WTC11 (cell line): Measurements from ENCODE around the gene SLC7A14. TPM values are rescaled to one million over a fixed set of nuclear protein-coding genes. Genes with fewer than 3 reads are reported as not detected.

Experiments used
- ATAC-seq: fragments of 200-7000 bp; cut with Tn5 transposase; 2 replicates; pipeline ENCODE4 v1.10.0; 2021; ENCODE audit warnings: mild to moderate bottlenecking, moderate library complexity
- CTCF ChIA-PET: fragments of 300-600 bp; sonication (Branson Sonifier 250); formaldehyde crosslinking; loops from one replicate; lab custom pipeline; 2021; ENCODE audit warnings: antibody characterized with exemption; lab: Charles Lee
- POLR2A ChIA-PET: fragments of 350-600 bp; sonication (Branson Sonifier 250); formaldehyde crosslinking; loops from one replicate; lab custom pipeline; 2021; ENCODE audit warnings: antibody characterized with exemption; lab: Charles Lee
- DNase-seq: peaks from one replicate; pipeline ENCODE4 v3.0.0; 2021; ENCODE audit warnings: low spot score
- H3K27ac Mint-ChIP-seq: 2 replicates; pipeline ENCODE4 v1.8.0; 2021; ENCODE audit warnings: mixed read lengths
- H3K27me3 Mint-ChIP-seq: 2 replicates; pipeline ENCODE4 v1.8.0; 2021; ENCODE audit warnings: low read depth, mild to moderate bottlenecking, moderate library complexity, mixed read lengths
- H3K36me3 Mint-ChIP-seq: 2 replicates; pipeline ENCODE4 v1.8.0; 2021; ENCODE audit warnings: mixed read lengths
- H3K4me1 Mint-ChIP-seq: 2 replicates; pipeline ENCODE4 v1.8.0; 2022; ENCODE audit warnings: mixed read lengths
- H3K4me3 Mint-ChIP-seq: 2 replicates; pipeline ENCODE4 v1.8.0; 2021; ENCODE audit warnings: mild to moderate bottlenecking, moderate library complexity, mixed read lengths
- H3K9me3 Mint-ChIP-seq: 2 replicates; pipeline ENCODE4 v1.8.0; 2021; ENCODE audit warnings: mixed read lengths
- ETV6 ChIP-seq: sonication (generic); formaldehyde crosslinking; IDR thresholded peaks from 2 replicates; pipeline ENCODE4 v1.8.1; 2022; ENCODE audit warnings: mild to moderate bottlenecking, missing genetic modification reagents
- GTF2I ChIP-seq: fragments of 250-450 bp; sonication (Bioruptor Pico); conservative IDR thresholded peaks from 2 replicates; pipeline ENCODE4 v1.4.0; 2021; ENCODE audit warnings: mild to moderate bottlenecking
- NFATC4 ChIP-seq: fragments of 250-450 bp; sonication (Bioruptor Pico); IDR thresholded peaks from 2 replicates; pipeline ENCODE4 v1.9.0; 2021; ENCODE audit warnings: mild to moderate bottlenecking
- NFYB ChIP-seq: sonication (generic); formaldehyde crosslinking; conservative IDR thresholded peaks from 2 replicates; pipeline ENCODE4 v1.8.0; 2022; ENCODE audit warnings: low read depth, missing genetic modification reagents
- PRDM15 ChIP-seq: sonication (generic); formaldehyde crosslinking; IDR thresholded peaks from 2 replicates; pipeline ENCODE4 v1.8.0; 2022; ENCODE audit warnings: missing genetic modification reagents
- PRRX2 ChIP-seq: fragments of 250-450 bp; sonication (Bioruptor Pico); IDR thresholded peaks from 2 replicates; pipeline ENCODE4 v1.8.0; 2021; ENCODE audit warnings: mild to moderate bottlenecking
- SMAD3 ChIP-seq: sonication (generic); formaldehyde crosslinking; IDR thresholded peaks from 2 replicates; pipeline ENCODE4 v1.8.0; 2022; ENCODE audit warnings: missing genetic modification reagents, mild to moderate bottlenecking, borderline replicate concordance
- SOX15 ChIP-seq: fragments of 250-450 bp; sonication (Bioruptor Pico); IDR thresholded peaks from 2 replicates; pipeline ENCODE4 v1.9.0; 2021; ENCODE audit warnings: mild to moderate bottlenecking
- USF2 ChIP-seq: sonication (generic); formaldehyde crosslinking; IDR thresholded peaks from 2 replicates; pipeline ENCODE4 v1.8.1; 2023; ENCODE audit warnings: mild to moderate bottlenecking, missing genetic modification reagents, moderate library complexity
- ZNF263 ChIP-seq: sonication (generic); formaldehyde crosslinking; IDR thresholded peaks from 2 replicates; pipeline ENCODE4 v1.8.1; 2022; ENCODE audit warnings: low read depth, mild to moderate bottlenecking, moderate library complexity, missing genetic modification reagents
- ZNF317 ChIP-seq: sonication (generic); formaldehyde crosslinking; IDR thresholded peaks from 2 replicates; pipeline ENCODE4 v1.8.1; 2023; ENCODE audit warnings: low read depth, mild to moderate bottlenecking, moderate library complexity, missing genetic modification reagents, borderline replicate concordance
- ZNF425 ChIP-seq: fragments of 250-450 bp; sonication (Bioruptor Pico); conservative IDR thresholded peaks from 2 replicates; pipeline ENCODE4 v1.9.0; 2021; ENCODE audit warnings: mild to moderate bottlenecking
- total RNA-seq: library from RNA; stranded (reverse); gene quantifications from 3 replicates; pipeline ENCODE4 v1.2.3, GENCODE V29; 2021
- TF ChIP-seq, protein P1 (sequence below): sonication (generic); formaldehyde crosslinking; IDR thresholded peaks from 2 replicates; pipeline ENCODE4 v1.8.0; 2023; ENCODE audit warnings: mild to moderate bottlenecking, missing genetic modification reagents
- TF ChIP-seq, protein P2 (sequence below): sonication (generic); formaldehyde crosslinking; IDR thresholded peaks from 2 replicates; pipeline ENCODE4 v1.8.1; 2023; ENCODE audit warnings: mild to moderate bottlenecking, moderate library complexity, missing genetic modification reagents
- TF ChIP-seq, protein P3 (sequence below): sonication (generic); formaldehyde crosslinking; IDR thresholded peaks from 2 replicates; pipeline ENCODE4 v1.8.0; 2022; ENCODE audit warnings: mild to moderate bottlenecking, missing genetic modification reagents
- TF ChIP-seq, protein P4 (sequence below): sonication (generic); formaldehyde crosslinking; IDR thresholded peaks from 2 replicates; pipeline ENCODE4 v1.8.1; 2023; ENCODE audit warnings: mild to moderate bottlenecking, missing genetic modification reagents
- TF ChIP-seq, protein P5 (sequence below): fragments of 250-450 bp; sonication (Bioruptor Pico); IDR thresholded peaks from 2 replicates; pipeline ENCODE4 v1.9.0; 2021; ENCODE audit warnings: moderate library complexity, mild to moderate bottlenecking, inconsistent platforms, borderline replicate concordance

SLC7A14 gene
- total RNA-seq, 1 experiment from 2014 or later = 0.68 TPM

DNA sequence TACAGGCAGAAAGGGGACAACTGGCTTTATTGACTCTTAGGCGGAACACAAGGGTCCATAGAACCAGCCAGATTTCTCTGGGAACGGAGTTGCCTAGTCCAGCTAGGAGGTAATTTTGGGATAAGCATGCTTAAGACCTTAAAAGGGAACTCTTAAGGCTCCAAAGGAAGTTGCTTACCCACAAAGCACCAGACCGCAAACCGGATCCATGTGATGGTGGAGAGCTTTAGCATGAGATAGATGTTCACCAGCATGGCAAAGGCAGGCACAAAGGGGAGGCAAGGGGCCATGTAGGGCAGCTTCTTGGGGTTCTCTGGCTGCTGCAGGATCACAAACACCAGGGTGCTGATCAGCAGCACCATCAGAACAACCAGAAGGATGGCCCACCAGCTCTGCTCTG is 105.8 kb downstream of the SLC7A14 start:
- DNase-seq (no peak), ATAC-seq (no peak)
- H3K9me3 Mint-ChIP-seq = peaks cover 22% of the 10 kb centered on the region
- no peak overlapping the region for H3K4me3 Mint-ChIP-seq
- CTCF ChIA-PET = interaction anchor here (0.6 to 1.6 kb wide), 2 partner anchors 210 to 358 kb away, joined by 3 read pairs; no protein-coding TSS in a partner anchor
- no peak overlapping the region for H3K27ac Mint-ChIP-seq
- TF ChIP-seq ZNF425 (CRISPR knock-in tag) = no peak
- H3K36me3 Mint-ChIP-seq = no peaks in the 10 kb centered on the region
- H3K27me3 Mint-ChIP-seq = no peaks in the 10 kb centered on the region; the same call in 1 of the 2 replicates
- peaks cover 11% of the 10 kb centered on the region for H3K4me1 Mint-ChIP-seq
- POLR2A ChIA-PET = interaction anchor here (1.0 kb wide), 1 partner anchor 19 kb away, joined by 3 read pairs; no protein-coding TSS in a partner anchor

DNA sequence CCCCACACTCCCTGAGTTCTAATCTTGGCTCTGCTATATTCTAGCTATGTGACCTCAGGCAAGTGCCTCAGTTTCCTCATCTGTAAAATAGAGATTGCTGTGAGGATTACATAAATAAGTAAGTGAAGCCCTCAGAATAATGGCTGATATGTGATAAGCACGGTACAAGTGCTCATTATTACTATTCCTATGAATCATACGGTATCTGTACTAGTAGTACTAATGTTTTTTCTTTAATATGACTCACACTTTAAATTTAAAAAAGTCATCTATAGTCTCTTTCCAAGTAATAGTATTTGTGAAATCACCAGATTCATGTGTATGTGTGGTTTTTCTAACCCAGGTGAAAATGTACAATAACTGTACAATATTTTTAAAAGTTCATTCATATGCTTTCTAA is 108.5 kb downstream of the SLC7A14 start:
- POLR2A ChIA-PET = no interaction called here
- no peak overlapping the region for H3K4me3 Mint-ChIP-seq
- no peak for TF ChIP-seq PRRX2 (CRISPR knock-in tag)
- TF ChIP-seq USF2 (CRISPR knock-in tag) = no peak
- no peak for TF ChIP-seq ETV6 (CRISPR knock-in tag)
- TF ChIP-seq ZNF317 (CRISPR knock-in tag) = no peak
- TF ChIP-seq, protein P1, sequence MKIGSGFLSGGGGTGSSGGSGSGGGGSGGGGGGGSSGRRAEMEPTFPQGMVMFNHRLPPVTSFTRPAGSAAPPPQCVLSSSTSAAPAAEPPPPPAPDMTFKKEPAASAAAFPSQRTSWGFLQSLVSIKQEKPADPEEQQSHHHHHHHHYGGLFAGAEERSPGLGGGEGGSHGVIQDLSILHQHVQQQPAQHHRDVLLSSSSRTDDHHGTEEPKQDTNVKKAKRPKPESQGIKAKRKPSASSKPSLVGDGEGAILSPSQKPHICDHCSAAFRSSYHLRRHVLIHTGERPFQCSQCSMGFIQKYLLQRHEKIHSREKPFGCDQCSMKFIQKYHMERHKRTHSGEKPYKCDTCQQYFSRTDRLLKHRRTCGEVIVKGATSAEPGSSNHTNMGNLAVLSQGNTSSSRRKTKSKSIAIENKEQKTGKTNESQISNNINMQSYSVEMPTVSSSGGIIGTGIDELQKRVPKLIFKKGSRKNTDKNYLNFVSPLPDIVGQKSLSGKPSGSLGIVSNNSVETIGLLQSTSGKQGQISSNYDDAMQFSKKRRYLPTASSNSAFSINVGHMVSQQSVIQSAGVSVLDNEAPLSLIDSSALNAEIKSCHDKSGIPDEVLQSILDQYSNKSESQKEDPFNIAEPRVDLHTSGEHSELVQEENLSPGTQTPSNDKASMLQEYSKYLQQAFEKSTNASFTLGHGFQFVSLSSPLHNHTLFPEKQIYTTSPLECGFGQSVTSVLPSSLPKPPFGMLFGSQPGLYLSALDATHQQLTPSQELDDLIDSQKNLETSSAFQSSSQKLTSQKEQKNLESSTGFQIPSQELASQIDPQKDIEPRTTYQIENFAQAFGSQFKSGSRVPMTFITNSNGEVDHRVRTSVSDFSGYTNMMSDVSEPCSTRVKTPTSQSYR (CRISPR knock-in tag) = no peak
- TF ChIP-seq SOX15 (CRISPR knock-in tag) = no peak
- no peak for TF ChIP-seq NFATC4 (CRISPR knock-in tag)
- TF ChIP-seq, protein P2, sequence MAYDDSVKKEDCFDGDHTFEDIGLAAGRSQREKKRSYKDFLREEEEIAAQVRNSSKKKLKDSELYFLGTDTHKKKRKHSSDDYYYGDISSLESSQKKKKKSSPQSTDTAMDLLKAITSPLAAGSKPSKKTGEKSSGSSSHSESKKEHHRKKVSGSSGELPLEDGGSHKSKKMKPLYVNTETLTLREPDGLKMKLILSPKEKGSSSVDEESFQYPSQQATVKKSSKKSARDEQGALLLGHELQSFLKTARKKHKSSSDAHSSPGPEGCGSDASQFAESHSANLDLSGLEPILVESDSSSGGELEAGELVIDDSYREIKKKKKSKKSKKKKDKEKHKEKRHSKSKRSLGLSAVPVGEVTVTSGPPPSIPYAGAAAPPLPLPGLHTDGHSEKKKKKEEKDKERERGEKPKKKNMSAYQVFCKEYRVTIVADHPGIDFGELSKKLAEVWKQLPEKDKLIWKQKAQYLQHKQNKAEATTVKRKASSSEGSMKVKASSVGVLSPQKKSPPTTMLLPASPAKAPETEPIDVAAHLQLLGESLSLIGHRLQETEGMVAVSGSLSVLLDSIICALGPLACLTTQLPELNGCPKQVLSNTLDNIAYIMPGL (CRISPR knock-in tag) = no peak
- DNase-seq (no peak), ATAC-seq (no peak)
- peaks cover 21% of the 10 kb centered on the region for H3K4me1 Mint-ChIP-seq
- H3K27ac Mint-ChIP-seq = no peak overlapping the region
- no peaks in the 10 kb centered on the region for H3K36me3 Mint-ChIP-seq
- no peaks in the 10 kb centered on the region for H3K27me3 Mint-ChIP-seq
- H3K9me3 Mint-ChIP-seq = peaks cover 9% of the 10 kb centered on the region
- CTCF ChIA-PET = no interaction called here

GRCh38 chr3:170476291-170476690 is 109.6 kb downstream of the SLC7A14 start:
- POLR2A ChIA-PET = no interaction called here
- no peaks in the 10 kb centered on the region for H3K27me3 Mint-ChIP-seq
- H3K4me3 Mint-ChIP-seq = no peak overlapping the region
- H3K9me3 Mint-ChIP-seq = peaks cover 9% of the 10 kb centered on the region
- H3K27ac Mint-ChIP-seq = no peak overlapping the region
- CTCF ChIA-PET = interaction anchor here (0.8 to 1.2 kb wide), 2 partner anchors 23 to 62 kb away, joined by 3 read pairs; no protein-coding TSS in a partner anchor
- ATAC-seq = peak; percentile 86
- peaks cover 21% of the 10 kb centered on the region for H3K4me1 Mint-ChIP-seq
- H3K36me3 Mint-ChIP-seq = no peaks in the 10 kb centered on the region
- no peak for DNase-seq
- no peak for TF ChIP-seq SMAD3 (CRISPR knock-in tag)
- no peak for TF ChIP-seq NFYB (CRISPR knock-in tag)
- no peak for TF ChIP-seq ZNF263 (CRISPR knock-in tag)
- TF ChIP-seq GTF2I = no peak
- no peak for TF ChIP-seq PRDM15 (CRISPR knock-in tag)
- TF ChIP-seq, protein P3, sequence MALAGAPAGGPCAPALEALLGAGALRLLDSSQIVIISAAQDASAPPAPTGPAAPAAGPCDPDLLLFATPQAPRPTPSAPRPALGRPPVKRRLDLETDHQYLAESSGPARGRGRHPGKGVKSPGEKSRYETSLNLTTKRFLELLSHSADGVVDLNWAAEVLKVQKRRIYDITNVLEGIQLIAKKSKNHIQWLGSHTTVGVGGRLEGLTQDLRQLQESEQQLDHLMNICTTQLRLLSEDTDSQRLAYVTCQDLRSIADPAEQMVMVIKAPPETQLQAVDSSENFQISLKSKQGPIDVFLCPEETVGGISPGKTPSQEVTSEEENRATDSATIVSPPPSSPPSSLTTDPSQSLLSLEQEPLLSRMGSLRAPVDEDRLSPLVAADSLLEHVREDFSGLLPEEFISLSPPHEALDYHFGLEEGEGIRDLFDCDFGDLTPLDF (CRISPR knock-in tag) = no peak
- TF ChIP-seq, protein P4, sequence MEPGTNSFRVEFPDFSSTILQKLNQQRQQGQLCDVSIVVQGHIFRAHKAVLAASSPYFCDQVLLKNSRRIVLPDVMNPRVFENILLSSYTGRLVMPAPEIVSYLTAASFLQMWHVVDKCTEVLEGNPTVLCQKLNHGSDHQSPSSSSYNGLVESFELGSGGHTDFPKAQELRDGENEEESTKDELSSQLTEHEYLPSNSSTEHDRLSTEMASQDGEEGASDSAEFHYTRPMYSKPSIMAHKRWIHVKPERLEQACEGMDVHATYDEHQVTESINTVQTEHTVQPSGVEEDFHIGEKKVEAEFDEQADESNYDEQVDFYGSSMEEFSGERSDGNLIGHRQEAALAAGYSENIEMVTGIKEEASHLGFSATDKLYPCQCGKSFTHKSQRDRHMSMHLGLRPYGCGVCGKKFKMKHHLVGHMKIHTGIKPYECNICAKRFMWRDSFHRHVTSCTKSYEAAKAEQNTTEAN = no peak
- TF ChIP-seq, protein P5, sequence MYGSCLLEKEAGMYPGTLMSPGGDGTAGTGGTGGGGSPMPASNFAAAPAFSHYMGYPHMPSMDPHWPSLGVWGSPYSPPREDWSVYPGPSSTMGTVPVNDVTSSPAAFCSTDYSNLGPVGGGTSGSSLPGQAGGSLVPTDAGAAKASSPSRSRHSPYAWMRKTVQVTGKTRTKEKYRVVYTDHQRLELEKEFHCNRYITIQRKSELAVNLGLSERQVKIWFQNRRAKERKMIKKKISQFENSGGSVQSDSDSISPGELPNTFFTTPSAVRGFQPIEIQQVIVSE (CRISPR knock-in tag) = no peak
